Bone marrow (tissue), 2 donors: Measurements from ENCODE around the gene RIPOR1.

Experiments
- DNase-seq, 2 donors: peaks; one replicate each; lab custom pipeline; 2025; lab: John Stamatoyannopoulos, UW

The RIPOR1 gene

GRCh38 chr16:67552476-67552875 lies 23.8 kb downstream of the RIPOR1 start:
- no peak for DNase-seq

- peak in 1 of 2 donors; percentile 82 for DNase-seq
These were observed 27.2 kb downstream of the RIPOR1 start for GRCh38 chr16:67555795-67556212.

DNA sequence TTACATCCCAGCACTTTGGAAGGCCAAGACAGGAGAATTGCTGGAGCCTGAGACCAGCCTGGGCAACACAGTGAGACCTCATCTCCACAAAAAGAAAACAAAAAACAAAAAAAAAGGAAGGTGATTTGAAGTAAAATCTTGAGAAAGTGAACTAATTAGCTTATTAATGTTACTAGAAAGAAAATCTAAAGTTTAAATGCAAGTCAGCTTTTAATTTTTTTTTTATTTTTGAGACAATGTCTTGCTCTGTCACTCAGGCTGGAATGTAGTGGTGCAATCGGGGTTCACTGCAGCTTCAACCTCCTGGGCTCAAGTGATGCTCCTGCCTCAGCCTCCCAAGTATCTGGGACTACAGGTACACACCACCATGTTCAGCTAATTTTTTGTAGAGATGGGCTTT lies 30.2 kb downstream of the RIPOR1 start:
- DNase-seq, result no peak

GRCh38 chr16:67560827-67561342 lies 32.3 kb downstream of the RIPOR1 start:
- no peak for DNase-seq

DNA sequence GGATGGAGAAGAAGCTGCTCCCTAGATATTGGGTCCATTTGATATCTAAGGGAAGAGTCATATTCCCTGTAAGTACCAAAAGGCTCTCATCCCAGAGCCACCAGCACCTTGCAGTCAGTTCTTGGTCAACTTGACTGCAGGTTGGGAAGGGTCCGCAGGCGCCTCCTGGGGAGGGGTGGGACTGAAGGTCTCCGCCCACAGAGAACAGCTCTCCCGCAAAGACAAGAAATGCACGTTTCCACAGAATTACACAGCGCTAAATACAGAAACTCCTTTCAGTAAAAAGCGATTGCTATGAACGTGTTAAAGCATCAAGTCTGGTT lies 32.8 kb downstream of the RIPOR1 start:
- DNase-seq, result no peak

DNA sequence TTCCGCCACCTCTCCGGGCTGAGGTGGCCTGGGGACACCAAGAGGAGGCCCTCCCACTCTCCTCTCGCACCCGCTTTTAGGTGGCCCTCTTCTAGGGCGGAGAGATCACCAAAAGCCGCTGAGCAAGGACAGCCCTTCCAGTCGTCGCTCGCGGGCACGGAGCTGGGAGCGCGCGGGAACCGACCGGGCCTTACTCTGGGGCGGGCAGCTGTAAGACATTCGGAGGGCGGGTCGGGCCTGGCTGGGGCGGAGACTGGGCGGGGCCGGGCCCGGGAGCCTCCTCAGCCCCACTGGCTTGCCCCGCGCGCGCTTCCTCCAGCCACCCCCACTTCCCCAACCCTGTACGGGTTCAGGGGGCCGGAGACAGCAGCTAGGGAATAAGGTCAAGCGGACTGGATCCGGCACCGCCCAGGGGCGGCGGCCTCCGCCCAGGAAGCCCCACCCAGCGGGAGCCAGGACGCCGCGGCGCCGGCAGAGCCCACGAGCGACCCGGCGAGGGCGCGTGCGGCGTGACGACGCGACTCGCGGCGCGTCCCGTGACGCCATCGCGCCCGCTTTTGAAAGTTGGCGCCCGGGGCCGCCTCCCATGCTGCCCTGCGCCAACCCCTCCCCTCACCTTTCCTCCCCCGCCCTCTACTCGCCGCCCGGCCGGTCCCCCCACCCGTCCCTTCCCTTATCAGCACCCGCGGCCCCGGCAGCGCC lies 33.3 kb downstream of the RIPOR1 start:
- peak; percentile 96 to 98 for DNase-seq

GRCh38 chr16:67562526-67562917 lies 33.9 kb downstream of the RIPOR1 start, which contains the start of gene CTCF:
TSS of gene CTCF (plus strand) at chr16:67562526. CDS start at chr16:67610833, 48,307 bp downstream.
- peak; percentile 66 to 98 for DNase-seq

GRCh38 chr16:67562918-67563707 lies 34.5 kb downstream of the RIPOR1 start:
- peak; percentile 49 to 68 for DNase-seq

GRCh38 chr16:67563708-67564468 lies 35.3 kb downstream of the RIPOR1 start:
- DNase-seq, result no peak

GRCh38 chr16:67565470-67566100 lies 37.0 kb downstream of the RIPOR1 start:
- no peak for DNase-seq

GRCh38 chr16:67571464-67571863 lies 42.8 kb downstream of the RIPOR1 start:
- no peak for DNase-seq

DNA sequence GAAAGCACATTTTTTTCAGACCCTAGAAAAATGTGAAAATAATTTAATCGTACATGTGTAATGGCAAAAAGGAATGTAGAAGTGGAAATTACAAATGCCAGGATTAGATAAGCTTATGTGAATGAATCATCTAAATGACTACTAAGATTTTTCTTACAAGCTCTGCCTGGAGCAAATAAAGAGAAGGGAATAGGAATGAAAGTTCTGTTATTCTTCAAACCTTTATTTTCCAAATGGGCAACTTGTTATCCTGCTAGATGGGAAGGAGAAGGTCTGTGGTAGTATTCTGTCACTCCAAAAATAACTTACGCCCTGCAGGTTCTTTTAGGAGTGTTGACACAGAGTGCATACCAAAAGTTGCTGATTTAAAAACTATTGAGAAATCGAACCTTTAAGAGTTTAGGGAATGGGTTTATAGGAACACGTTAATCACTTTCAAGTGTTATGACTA lies 43.4 kb downstream of the RIPOR1 start:
- DNase-seq, result no peak

GRCh38 chr16:67579686-67580085 lies 51.1 kb downstream of the RIPOR1 start:
- no peak for DNase-seq

GRCh38 chr16:67580202-67580601 lies 51.6 kb downstream of the RIPOR1 start:
- no peak for DNase-seq

DNA sequence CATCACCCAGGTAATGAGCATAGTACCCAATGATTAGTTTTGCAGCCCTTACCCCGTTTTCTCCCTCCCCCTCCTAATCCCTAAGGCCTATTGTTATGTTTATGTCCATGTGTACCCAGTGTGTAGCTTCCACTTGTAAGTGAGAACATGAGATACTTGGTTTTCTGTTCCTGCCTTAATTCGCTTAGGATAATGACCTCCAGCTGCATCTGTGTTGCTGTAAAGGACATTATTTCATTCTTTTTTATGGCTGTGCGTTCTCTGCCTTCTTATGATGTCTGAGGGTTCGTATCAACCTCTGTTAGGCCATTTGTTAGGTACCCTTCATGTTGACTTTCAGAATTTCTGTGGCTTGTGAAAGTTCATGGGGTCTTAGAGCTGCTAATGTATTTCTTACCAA lies 64.7 kb downstream of the RIPOR1 start:
- no peak for DNase-seq

DNA sequence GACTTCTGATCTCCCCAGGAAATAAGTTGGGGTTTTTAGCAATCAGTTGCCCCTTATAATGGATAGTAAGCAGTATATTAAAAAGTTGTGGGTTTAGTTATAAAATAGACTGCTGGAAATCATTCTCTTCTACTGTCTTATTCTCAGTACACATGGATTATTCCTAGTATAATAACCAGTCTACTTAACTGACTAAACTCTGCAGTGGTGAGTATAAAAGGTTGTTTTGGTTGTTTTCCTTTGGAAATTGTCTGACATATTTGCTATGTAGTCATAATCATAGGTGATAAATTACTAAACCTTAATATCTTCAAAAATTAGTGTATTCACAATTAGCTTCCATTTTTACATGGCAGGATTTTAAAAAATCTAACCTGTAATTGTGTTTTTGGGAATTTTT lies 65.1 kb downstream of the RIPOR1 start:
- DNase-seq, result no peak

GRCh38 chr16:67594256-67594915 lies 65.8 kb downstream of the RIPOR1 start:
- DNase-seq, result no peak

DNA sequence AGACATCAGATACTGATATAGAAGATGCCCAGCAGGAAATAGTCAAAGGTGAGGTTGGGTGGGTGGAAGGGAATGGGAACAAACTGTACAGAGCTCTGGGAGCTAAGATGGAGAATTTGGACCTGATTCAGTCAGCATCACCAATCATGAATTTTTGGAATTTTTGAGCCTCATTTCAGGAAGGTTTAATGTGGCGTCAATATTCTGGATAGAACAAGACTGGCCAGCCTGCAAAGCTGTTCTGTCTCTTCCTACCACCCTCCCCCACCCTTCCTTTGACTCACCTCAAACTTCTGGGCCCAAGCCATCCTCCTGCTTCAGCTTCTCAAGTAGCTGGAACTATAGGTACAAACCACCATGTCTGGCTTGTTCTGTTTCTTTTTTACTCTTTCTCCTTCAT lies 66.3 kb downstream of the RIPOR1 start:
- no peak for DNase-seq
